HG02852 (cell line): Measurements from ENCODE around the gene CHMP4A.

Experiments
- ATAC-seq: cut with Tn5 transposase; IDR thresholded peaks from one replicate; pipeline ENCODE4 v1.9.1; 2021; ENCODE audit warnings: mild to moderate bottlenecking, moderate library complexity; ENCODE audit not compliant: unreplicated experiment

CHMP4A gene

DNA sequence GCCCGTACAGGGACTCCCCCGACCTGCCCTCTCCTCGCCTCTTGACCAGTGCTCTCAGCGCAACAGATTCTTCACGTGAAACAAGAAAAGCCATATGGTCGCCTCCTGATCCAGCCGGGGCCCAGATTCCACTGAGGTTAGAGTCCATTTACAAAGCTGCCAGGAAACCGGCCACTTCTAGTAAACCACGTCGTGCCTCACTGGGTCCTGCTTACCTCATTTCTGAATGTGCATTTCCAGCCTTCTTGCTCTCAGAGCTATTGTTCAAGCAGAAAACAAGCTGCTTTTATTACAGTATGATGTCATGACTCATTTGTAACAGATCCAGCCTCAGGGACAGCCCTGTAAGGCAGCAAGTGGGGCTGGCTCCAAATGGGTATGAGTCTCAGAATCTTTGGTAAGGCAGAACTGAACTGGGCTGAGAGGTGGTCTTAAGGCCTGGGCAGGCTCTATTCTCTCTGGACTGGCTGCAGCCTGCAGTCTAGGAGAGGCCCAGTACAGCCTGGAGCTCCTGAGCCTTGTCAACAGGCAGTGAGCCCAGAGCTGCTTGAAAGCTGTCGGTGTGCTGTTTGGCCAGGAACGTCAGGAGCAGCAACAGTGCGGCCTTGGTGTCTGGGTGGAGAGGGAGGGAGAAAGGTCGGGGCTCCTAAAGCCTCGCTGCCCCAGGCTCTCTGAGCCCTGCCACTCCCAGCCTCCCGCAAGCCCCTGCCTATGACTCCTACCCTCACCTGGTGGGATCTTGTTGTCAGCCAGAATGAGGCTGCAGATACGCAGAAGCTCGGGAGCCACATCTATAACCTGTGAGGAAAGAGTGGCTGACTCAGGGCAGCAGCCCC, 33.1 kb downstream of the CHMP4A start:
- no peak for ATAC-seq

DNA sequence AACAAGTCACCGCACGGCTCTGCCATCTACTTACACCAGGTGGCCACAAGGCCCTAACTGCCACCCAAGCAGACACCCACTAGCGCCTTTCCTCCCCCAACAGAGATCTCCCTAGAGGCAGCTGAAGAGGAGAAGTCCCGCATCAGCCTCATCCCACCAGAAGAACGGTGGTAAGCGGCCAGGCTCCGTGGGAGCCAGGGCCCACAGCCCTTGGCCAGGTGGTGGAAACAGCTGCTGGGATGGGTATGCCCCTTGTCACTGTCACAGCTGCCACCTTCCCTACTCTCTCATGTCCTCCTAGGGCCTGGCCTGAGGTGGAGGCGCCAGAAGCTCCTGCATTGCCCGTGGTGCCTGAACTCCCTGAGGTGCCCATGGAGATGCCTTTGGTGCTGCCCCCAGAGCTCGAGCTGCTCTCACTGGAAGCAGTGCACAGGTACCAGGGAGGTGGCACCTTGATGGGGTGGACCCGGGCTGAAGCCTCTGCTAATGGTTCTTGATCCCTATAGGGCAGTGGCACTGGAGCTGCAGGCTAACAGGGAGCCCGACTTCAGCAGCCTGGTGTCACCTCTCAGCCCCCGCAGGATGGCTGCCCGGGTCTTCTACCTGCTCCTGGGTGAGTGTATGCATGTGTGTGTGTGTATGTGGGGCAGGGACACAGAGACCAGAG, 33.9 kb downstream of the CHMP4A start:
- no peak for ATAC-seq

DNA sequence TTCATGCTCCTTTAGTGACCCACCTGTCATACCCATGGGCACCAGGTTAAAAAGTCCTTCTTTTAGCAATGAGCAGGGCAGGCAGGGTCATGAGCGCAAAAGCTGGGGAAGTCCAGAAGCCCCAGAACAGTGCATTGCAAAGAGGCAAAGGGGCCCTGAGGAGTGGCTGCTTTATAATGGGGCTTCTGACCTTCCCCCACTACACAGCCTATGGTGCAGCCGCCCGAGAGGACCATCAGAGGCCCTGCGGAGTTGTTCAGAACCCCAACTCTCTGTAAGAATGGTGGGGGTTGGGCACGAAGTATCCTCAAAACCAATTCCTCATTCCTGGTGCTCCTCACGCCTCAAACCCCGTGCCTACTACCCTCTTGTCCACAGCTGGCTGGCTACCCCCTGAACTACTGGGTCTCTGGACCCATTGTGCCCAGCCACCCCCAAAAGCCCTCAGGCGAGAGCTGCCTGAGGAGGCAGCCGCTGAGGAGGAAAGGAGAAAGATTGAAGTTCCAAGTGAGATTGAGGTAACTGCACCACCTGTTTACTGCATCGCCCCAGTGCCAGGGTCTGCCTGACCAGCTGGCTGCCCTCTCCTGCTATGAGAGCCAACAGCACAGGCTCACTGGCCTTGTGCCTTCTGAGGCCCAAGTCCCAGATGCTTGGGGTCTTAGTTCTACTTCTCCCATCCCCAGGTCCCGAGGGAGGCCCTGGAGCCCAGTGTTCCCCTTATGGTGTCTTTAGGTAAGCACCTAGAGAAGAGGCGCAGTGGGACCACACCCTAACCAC, 34.7 kb downstream of the CHMP4A start:
- no peak for ATAC-seq

DNA sequence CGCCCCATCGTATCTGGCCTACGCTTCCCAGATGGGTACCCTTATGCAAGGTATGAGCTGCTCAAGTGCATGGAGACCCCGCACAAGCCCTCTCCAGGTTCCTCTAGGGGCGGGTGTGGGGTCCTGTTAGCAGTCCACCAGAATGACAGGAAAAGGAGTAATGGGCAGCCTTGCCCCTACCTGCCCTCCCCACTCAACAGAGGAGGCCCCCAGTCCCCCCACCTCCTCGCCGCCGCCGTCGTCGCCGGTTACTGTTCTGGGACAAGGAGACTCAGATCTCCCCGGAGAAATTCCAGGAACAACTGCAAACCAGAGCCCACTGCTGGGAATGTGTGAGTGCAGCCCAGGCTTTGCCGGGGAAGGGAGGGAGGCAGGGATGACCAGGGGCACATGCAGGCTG, 35.4 kb downstream of the CHMP4A start:
- ATAC-seq: no peak

DNA sequence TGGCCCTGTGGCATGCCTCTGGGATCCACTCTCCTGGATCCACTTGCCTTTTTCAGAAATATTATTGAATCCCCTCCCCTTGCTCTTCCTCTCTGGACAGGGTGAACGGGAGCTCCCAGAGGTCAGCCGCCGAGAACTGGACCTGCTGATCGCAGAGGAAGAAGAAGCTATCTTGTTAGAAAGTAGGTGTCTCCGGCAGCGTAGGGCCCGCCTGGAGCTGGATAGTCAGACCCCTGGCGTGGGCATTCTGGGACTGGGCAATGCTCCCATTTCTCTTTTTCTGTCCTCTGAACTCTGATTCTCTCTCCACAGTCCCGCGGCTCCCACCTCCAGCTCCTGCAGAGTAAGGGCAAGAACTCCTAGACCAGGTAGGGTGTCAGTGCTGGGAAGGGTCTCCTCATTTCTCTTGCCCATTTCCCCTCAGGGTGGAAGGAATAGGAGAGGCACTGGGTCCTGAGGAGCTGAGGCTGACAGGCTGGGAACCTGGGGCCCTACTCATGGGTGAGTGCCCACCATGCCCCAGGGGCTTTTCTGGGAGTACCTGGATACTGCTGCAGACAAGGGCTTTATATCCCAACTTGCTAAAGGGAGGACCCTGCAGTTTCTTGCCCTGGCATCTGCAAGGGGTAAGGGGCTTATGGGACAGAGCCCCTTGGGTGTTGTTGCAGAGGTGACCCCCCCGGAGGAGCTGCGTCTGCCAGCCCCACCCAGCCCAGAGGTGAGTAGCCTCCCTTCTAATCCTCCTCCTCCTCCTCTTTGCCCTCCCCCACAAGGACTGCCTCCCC, 36.1 kb downstream of the CHMP4A start:
- ATAC-seq: no peak

DNA sequence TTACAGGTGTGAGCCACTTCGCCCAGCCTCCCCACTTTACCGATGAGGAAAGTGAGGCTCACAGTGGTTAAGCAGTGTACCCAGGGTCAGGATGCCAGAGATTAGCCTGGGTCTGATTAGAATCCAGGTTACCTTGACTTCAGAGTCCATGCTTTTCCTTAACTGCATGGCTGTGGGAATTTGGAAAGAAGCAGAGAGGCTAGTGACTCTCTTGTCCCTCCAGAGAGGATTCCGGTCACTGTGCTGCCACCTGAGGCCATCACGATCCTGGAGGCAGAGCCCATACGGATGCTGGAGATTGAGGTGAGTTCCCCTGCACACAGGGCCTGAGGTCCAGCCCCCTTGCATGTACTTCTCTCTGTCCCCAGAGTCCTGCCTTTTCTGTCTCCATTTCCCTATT, 36.7 kb downstream of the CHMP4A start:
- ATAC-seq: no peak

DNA sequence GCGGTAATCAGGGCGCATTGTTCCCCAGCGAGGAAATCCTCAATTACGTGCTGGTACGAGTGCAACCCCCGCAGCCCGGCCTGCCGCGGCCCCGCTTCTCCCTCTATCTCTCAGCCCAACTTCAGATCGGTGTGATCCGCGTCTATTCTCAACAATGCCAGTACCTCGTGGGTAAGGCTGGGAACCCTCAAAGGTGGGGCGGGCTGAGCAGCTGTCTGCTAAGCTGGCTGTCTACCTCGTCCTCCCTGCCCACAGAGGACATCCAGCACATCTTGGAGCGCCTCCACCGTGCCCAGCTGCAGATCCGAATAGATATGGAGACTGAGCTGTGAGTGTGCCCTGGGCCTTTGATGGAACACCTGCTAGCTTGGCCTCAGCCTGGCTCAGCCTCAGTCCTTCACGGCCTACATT, 40.4 kb downstream of the CHMP4A start:
- ATAC-seq: no peak

DNA sequence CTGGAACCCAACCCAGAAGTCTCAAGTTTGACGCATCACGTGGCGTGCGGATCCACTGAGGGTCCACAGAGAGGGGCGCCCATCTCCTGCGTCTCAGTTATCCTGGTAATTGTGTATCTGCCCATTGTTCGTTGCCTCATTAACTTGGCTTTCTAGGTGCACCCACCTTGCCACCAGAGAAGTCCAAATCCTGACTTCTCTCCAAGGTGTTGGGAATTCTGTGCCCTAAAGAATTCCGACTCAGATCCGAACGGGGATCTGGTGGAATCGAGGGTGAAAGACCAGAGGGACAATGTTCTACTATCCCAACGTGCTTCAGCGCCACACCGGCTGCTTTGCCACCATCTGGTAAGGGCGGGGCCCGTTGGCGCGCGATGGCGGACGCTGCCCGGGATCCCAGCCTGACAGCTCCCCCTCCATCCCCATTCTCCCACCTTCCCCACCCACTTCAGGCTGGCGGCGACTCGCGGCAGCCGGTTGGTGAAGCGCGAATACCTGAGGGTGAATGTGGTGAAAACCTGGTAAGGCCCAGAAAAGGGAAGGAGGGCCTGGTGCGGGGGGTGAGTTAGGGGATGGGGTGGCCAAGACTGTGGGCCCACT, 40.9 kb downstream of the CHMP4A start:
- ATAC-seq: no peak

DNA sequence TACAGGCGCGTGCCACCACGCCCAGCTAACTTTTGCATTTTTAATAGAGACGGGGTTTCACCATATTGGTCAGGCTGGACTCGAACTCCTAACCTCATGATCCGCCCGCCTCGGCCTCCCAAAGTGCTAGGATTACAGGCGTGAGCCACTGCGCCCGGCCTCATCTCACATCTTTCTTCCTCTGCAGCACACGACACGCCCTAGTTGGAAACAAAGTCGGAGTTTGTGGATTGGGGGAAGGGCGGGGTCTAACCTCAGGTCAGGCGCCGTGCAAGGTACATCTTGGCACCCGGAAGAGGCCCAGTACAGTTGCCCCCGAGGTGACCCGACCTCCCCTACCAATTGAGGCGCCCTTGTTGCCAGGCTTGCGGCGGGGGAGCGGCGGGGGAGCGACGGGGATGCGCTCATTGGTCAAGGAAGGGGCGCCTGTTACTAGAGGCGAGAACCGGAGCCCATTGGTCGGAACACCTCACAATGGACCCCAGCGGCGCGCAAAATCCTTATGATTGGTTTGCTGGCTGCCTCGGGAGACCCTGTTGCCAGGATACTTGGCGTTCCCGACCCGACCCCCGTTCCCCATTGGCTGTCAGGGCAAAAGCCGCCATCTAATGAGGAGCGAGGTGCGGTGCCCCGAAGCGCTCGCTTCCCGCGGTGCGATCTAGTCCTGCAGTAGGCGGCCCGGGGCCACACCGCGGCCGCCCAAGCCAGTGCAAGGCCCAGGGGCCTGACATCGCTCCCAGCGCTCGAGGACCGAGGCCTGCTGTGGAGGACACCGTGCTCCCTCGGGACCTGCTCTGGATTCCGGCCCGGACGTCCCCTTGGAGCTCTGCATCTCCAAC, 41.6 kb downstream of the CHMP4A start, which contains the start of gene REC8:
Gene REC8, plus strand, starts transcription at position 659 of the 839 bp plus-strand sequence. CDS start 473 bp downstream, outside the sequence.
- peak; percentile 84 for ATAC-seq

DNA sequence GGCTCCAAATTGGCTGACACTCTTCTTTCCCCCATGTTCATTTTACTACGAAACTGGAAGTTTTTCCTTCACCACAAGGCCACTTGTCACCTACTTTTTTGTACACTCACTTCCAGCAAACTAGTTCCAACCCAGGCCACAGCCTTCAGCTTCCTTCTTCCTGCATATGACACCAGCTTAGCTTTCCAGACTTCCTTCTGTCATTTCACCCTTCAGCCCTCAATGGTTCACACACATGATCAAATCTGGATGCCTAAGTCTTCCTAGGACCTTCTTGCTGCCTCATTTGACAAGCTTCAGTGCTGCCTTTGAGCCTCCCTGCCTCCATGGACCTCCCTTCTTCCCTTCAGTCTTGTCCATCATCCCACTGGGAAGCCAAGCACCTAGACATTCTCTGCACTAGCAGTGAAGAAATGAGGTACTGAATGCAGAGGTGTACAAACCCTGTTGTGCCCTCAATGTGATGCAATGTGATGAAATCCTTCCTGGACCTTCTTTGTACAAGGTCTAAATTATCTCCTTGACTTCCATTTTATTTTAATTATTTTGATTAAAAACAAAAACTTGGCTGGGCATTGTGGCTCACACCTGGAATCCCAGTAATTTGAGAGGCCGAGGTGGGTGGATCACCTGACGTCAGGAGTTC, 45.7 kb downstream of the CHMP4A start:
- ATAC-seq: no peak

DNA sequence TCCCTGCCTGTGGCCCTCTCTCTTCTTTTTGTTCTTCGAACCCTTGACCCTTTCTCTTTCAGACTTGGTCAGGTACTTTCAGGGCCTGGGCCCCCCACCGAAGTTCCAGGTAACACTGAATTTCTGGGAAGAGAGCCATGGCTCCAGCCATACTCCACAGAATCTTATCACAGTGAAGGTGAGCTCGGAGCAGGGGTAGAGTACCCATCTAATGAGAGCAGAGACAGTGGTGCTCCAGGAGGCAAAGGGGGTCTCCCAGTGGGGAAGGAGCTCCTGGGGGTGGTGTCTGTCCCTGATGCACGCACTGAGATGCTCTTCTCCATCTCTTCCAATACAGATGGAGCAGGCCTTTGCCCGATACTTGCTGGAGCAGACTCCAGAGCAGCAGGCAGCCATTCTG, 47.5 kb downstream of the CHMP4A start:
- no peak for ATAC-seq

DNA sequence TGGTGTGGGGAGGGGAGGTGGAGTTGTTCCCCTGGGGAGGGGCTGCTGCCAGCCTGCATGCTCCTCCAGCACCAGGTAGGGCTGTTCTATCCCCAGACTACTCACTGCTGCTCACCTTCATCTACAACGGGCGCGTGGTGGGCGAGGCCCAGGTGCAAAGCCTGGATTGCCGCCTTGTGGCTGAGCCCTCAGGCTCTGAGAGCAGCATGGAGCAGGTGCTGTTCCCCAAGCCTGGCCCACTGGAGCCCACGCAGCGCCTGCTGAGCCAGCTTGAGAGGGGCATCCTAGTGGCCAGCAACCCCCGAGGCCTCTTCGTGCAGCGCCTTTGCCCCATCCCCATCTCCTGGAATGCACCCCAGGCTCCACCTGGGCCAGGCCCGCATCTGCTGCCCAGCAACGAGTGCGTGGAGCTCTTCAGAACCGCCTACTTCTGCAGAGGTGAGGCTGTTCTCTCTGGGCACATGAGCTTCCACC, 48.7 kb downstream of the CHMP4A start:
- no peak for ATAC-seq

DNA sequence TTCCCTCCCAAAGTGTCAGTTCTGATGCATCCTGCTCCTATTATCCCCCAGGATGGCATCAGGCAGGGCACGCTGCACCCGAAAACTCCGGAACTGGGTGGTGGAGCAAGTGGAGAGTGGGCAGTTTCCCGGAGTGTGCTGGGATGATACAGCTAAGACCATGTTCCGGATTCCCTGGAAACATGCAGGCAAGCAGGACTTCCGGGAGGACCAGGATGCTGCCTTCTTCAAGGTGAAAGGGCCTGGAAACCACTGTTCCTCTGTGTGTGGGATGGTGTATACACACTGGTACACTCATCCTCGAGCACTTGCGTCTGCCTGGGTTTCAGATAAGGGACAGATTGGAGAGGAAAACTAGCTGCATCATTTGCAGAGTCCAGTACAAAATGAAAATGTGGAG, 51.2 kb downstream of the CHMP4A start:
- ATAC-seq: no peak

DNA sequence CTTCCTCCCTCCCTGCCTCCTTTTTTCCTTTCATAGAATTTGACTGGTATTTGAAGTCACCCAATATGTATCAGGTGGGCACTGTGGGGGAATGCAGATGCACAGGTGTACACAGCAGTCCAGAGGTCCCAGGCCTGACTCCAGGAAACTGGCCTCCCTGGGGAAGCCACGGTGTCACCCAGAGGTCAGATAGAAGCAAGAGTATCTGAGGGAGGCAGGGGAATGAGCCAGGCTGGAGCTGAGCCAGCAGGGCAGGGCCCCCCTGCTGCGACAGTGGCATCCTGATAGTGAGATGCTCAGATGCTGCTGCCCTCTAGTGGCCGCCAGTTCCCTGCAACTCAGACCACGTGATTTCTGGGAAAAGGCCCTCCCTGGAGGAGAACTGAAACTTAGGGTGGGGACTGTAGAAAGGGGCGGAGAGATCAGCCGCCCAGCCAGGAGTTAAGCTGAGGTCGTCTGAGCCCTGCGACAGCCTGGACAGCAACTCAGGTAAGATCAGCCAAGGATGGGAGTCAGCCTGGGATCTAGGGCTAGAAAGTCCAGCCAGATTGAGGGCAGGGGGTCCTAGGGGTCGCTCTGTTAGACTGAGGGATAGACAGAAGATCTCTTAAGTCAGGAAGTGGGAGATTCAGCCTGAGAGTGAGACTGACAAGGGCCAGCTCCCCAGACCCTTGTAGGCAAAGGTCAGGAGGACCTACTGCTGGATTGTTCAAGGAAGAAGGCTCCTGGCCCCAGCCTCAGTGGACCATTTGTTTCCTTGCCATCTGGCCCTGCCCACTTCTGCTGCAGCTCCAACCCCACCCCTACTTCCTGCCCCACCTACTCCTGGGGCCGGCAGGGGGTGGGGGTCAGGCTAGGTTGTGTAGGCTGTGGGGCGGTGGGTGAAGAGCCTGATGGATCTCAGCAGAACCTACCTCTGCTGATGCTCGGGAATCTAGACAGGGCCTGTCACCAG, 52.2 kb downstream of the CHMP4A start, which contains the start of gene IRF9:
Gene IRF9, plus strand, starts transcription at position 416 of the 955 bp plus-strand sequence. CDS start 880 bp downstream, outside the sequence.
- peak; percentile 79 for ATAC-seq

DNA sequence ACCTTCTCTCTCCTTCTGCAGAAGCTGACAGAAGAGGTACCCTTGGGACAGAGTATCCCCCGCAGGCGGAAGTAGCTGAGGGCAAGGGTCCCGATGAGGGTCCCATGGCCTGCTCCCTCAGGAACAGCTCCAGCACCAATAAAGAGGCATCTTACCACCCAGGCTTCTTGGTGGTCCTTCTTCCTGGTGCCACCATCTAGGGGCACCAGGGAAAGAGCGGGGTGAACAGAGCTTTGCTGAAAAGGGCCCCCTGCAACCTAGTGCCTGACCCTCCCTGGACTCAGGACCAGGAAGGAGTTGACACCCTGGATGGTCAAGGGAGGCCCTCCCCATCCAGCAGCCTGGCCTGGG, 52.8 kb downstream of the CHMP4A start:
- ATAC-seq: no peak

DNA sequence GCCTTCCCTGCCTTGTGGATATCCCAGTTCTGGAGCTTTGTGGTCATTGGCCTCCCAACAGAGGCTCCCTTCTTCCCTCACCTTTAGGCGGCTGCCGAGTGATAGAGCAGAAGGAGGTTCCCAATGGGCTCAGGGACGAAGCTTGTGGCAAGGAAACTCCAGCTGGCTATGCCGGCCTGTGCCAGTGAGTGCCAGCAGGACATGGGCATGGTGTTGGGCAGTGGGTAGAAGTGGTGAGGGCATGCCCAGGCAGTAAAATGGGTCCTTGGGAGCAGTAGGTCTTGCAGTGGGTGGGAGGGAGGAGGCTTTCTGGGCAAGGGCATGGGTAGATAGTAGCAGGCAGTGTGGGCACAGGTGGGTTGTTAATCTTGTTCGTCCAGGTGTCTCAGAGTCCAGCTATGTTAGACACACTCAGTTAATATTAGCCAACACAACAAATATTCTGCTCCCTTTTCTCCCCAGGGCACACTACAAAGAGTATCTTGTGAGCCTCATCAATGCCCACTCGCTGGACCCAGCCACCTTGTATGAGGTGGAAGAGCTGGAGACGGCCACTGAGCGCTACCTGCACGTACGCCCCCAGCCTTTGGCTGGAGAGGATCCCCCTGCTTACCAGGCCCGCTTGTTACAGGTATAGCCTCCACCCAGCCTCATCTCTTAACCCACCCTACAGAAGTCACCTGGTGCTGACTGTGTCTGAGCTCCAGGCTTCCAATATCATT, 53.4 kb downstream of the CHMP4A start:
- no peak for ATAC-seq
